Heart right ventricle (tissue), 16 donors: ENCODE data around the gene SETBP1. TPM values are rescaled to one million over a fixed set of nuclear protein-coding genes. Genes with fewer than 3 reads are reported as not detected.

Experiments used
- ATAC-seq, 8 donors: fragments of 200-7000 bp; cut with Tn5 transposase; one replicate each; pipeline ENCODE4 v1.9.1; 2020; ENCODE audit warnings: mild to moderate bottlenecking in 8 of 8, moderate library complexity in 8 of 8, moderate number of reproducible peaks in 1 of 8
- DNase-seq, 2 donors: peaks; one replicate each; pipeline ENCODE4 v3.0.0-alpha.2; 2020
- H3K27ac ChIP-seq, 10 donors: fragments of 200-600 bp; sonication (generic) in 2 of 10; one replicate each; pipeline versions ENCODE4 v1.5.0 to v1.8.0; 2020 to 2022; ENCODE audit warnings: mild to moderate bottlenecking in 3 of 10
- H3K27me3 ChIP-seq, 7 donors: fragments of 200-600 bp; one replicate each; pipeline ENCODE4 v1.8.0; 2021 to 2022; ENCODE audit warnings: mild to moderate bottlenecking in 2 of 7
- H3K36me3 ChIP-seq, 9 donors: fragments of 200-600 bp; sonication (generic) in 1 of 9; one replicate each; pipeline versions ENCODE4 v1.5.0 to v1.8.0; 2020 to 2022; ENCODE audit warnings: mild to moderate bottlenecking in 2 of 9
- H3K4me1 ChIP-seq, 9 donors: fragments of 200-600 bp; sonication (generic) in 1 of 9; one replicate each; pipeline versions ENCODE4 v1.5.0 to v1.8.0; 2020 to 2022; ENCODE audit warnings: mild to moderate bottlenecking in 4 of 9
- H3K4me3 ChIP-seq, 10 donors: fragments of 200-600 bp; sonication (generic) in 2 of 10; one replicate each; pipeline versions ENCODE4 v1.5.0 to v1.8.0; 2020 to 2022; ENCODE audit warnings: mild to moderate bottlenecking in 7 of 10, moderate library complexity in 2 of 10
- H3K9me3 ChIP-seq, 11 donors: fragments of 200-600 bp in 10 of 11; sonication (generic) in 2 of 11; one replicate each; pipeline versions ENCODE4 v1.5.0 to v1.8.0; 2013 to 2022; ENCODE audit warnings: mild to moderate bottlenecking in 2 of 11, control low read depth in 1 of 11, moderate library complexity in 1 of 11
- WGBS, 2 donors: extraction: QIAGEN DNeasy Blood & Tissue Kit; methylation state at CpG; one replicate each; pipeline ENCODE4 v1.1.7; 2013; ENCODE audit warnings: inconsistent platforms in 1 of 2; 5-methylcytosine and 5-hydroxymethylcytosine counted together
- intact Hi-C, 10 donors: fragments of 100-400 bp; cut with DNase I; formaldehyde crosslinking; loops; one replicate each; pipeline versions ENCODE4 v1.11.1 to v1.14.2; 2022
- polyA plus RNA-seq, 2 donors: library from polyadenylated mRNA; stranded (reverse); fragments of 200-250 nt; gene quantifications; one replicate each; pipeline ENCODE4 v1.2.3, GENCODE V29; 2013
- total RNA-seq, 10 donors: library from RNA; stranded (reverse); fragmentation: NEBNext Ultra II Directional in 3 of 10; extraction: Animal tissue kit (Norgen Biotek cat#: 25700) in 3 of 10; gene quantifications; one replicate each; pipeline versions ENCODE4 v1.2.1 to v1.2.4, GENCODE V29; 2021 to 2023
- TF ChIP-seq, protein P1 (sequence below), 9 donors: fragments of 200-600 bp; sonication (generic) in 2 of 9; IDR thresholded peaks; one replicate each; pipeline versions ENCODE4 v1.5.0 to v1.8.0; 2021 to 2022; ENCODE audit warnings: antibody characterized with exemption in 9 of 9, mild to moderate bottlenecking in 5 of 9, moderate library complexity in 1 of 9
- donor health status: Arrhythmogenic right ventricular cardiomyopathy.
- donor health status: ischemic (EF 13 %, LVEDD 7.1; RV severe dilation, severe dysfunction).
- donor health status: healthy with polysubstance abuse.
- donor health status: DM: no; HTN: yes; CAD: no.
- donor health status: DM: no; HTN: no; CAD: no.
- donor health status: ischemic (EF 25% LVEDD 6.9; RV normal size, moderate dysfunction).
- donor health status: ischemic (EF 25% LVEDD 5.7; RV mildly dilated, moderate dysfunction).
- donor health status: healthy.
- donor health status: DM: yes; HTN: yes; CAD: no.
- donor health status: Ischemic cardiomyopathy.
- donor health status: ischemic (EF 35%, LVEDD 5.7; RV mildly dilated, moderate dysfunction).
- donor health status: nonischemic (EF 11% LVEDD 7.7; RV severe dilation, severe dysfunction).
- donor health status: DM: yes; HTN: yes; CAD: no.
- donor health status: PGD.
- donor health status: ischemic (EF 29% LVEDD 5.4; RV normal size, mild dysfunction).
- donor health status: nonischemic (EF 23%, LVEDD 6.1; RV moderate dilation, normal function).

SETBP1 gene
- total and polyA plus RNA-seq, 12 donors = 0.71 to 12.2 (median 6.1) TPM

DNA sequence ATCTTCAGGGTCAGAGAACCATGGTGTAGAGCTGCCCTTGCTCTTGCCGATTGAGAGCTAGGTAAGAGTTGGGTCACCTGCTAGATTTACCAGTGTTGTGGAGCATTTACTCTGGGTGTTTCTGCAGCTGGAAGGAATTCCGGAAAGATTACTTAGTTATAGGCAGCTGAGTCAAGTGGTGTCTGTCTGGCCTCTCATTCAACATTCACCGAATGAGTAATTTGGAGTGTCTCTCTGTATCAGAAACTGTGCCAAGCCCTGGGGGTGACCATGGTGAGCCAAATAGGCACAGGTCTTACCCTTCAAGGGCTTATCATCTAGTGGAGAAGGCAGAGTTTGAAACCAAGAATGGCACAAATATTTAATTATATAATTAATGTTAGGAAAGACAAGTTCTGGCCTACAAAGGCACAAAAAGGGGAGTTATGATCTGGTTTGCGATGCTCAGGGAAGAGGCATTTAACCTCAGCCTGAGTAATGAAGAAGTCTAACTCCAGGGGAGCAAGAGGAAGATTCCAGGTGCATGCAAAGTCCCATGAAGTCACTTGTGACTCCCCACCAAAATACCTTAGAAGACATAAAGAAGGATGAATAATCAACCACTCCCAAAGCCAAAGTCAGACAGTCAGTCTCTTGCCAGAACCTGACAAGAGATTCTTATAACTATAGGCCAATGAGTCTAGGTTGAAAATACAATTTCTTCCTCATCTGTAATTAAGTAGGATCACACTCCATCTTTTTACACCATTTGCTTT is 12.5 kb downstream of the SETBP1 start:
- Histone ChIP-seq H3K9me3 (no peaks in the 10 kb centered on the region), H3K36me3 (no peaks in the 10 kb centered on the region), H3K4me3 (no peak overlapping the region), H3K4me1 (peaks cover 3 to 31% (median 12%) of the 10 kb centered on the region in 9 donors), H3K27me3 (peaks cover 0 to 28% (median 0%) of the 10 kb centered on the region in 7 donors), H3K27ac (no peak overlapping the region)
- no peak for DNase-seq
- WGBS, 2 donors = 95 to 98% methylated on average over 4 of the region's 4 CpGs
- no peak for ATAC-seq
- intact Hi-C loops = no loop called here
- TF ChIP-seq, protein P1, sequence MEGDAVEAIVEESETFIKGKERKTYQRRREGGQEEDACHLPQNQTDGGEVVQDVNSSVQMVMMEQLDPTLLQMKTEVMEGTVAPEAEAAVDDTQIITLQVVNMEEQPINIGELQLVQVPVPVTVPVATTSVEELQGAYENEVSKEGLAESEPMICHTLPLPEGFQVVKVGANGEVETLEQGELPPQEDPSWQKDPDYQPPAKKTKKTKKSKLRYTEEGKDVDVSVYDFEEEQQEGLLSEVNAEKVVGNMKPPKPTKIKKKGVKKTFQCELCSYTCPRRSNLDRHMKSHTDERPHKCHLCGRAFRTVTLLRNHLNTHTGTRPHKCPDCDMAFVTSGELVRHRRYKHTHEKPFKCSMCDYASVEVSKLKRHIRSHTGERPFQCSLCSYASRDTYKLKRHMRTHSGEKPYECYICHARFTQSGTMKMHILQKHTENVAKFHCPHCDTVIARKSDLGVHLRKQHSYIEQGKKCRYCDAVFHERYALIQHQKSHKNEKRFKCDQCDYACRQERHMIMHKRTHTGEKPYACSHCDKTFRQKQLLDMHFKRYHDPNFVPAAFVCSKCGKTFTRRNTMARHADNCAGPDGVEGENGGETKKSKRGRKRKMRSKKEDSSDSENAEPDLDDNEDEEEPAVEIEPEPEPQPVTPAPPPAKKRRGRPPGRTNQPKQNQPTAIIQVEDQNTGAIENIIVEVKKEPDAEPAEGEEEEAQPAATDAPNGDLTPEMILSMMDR (IDR thresholded peaks at IDR 0.05) = no peak

DNA sequence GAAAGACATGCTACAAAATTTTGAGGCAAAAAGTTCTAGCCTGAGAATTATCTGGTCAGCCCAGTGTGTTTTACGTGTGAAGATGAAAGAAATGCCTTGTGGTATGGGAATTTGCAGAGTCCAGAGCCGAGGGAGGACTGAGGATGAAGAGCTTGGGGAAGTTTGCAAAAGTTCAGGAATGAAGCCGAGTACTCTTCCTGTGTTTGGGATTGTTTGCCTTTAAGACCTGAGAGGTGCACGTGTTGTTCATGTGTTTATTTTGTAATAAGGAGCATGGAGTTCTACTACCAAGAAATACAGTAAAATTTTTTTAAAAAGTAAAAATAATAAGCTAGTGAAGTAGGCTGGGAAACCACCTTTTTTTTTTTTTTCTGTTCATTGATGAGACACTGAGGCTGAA is 14.8 kb downstream of the SETBP1 start:
- Histone ChIP-seq H3K4me3 (no peak overlapping the region), H3K27me3 (peaks cover 0 to 18% (median 0%) of the 10 kb centered on the region in 7 donors), H3K9me3 (no peaks in the 10 kb centered on the region), H3K27ac (no peak overlapping the region), H3K4me1 (peaks cover 6 to 47% (median 24%) of the 10 kb centered on the region in 9 donors), H3K36me3 (no peaks in the 10 kb centered on the region)
- DNase-seq (no peak), ATAC-seq (no peak)
- intact Hi-C loops = no loop called here
- 85% methylated on average over 4 of the region's 4 CpGs for WGBS, 2 donors
- TF ChIP-seq, protein P1 (IDR thresholded peaks at IDR 0.05) = no peak

DNA sequence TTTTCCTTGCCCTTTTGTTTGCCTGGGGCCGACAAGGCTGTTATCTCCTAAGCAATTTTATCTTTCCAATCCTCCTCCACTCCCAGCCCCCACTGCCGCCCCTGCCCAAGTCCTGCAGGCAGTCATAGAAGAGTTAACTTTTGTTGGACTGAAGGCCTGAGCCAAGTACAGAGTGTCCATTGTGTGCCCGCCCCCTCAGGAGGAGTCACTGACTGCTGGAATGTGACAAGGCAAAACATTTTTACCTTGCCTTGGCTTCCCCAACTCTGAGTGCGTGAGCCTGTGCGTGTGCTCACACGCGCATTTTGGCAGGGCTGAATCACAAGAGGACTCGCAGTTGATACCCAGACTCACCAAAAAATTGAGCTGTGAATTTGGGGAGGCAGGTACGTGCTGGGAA is 16.2 kb downstream of the SETBP1 start:
- 42 to 55% methylated on average over 9 of the region's 9 CpGs for WGBS, 2 donors
- no peak overlapping the region for H3K4me3 ChIP-seq
- intact Hi-C loops = no loop called here
- no peaks in the 10 kb centered on the region for H3K36me3 ChIP-seq
- TF ChIP-seq, protein P1 (IDR thresholded peaks at IDR 0.05) = no peak
- no peak overlapping the region for H3K27ac ChIP-seq
- DNase-seq (peak in 1 of 2 donors; percentile 20), ATAC-seq (peak in 6 of 8 donors; percentile 40 to 90 (median 75))
- H3K27me3 ChIP-seq = peaks cover 0 to 22% (median 0%) of the 10 kb centered on the region in 7 donors
- H3K9me3 ChIP-seq = no peaks in the 10 kb centered on the region
- peaks cover 10 to 61% (median 26%) of the 10 kb centered on the region in 9 donors for H3K4me1 ChIP-seq

DNA sequence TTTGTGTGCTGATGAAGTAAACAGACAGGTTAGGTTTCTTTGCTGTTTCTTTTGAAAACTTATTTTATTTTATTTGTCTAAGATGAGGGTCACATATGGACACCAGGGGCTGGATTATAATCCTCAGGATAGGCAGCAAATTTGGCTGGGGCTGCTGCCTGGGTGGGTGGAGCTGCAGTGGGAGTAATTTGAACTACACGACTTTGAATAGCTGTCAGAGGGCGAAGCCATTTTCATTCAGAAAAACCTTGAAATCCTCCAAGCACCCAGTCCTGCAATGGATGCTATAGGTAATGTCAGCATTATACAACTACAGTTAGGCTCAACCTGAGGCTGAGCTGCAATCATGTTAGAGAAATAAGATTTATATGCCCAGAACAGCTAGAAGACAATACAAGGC is 16.6 kb downstream of the SETBP1 start:
- intact Hi-C loops = no loop called here
- Histone ChIP-seq H3K36me3 (no peaks in the 10 kb centered on the region), H3K27ac (no peak overlapping the region), H3K27me3 (peaks cover 0 to 25% (median 0%) of the 10 kb centered on the region in 7 donors), H3K4me1 (peaks cover 10 to 61% (median 26%) of the 10 kb centered on the region in 9 donors), H3K4me3 (no peak overlapping the region), H3K9me3 (no peaks in the 10 kb centered on the region)
- ATAC-seq (peak in 1 of 8 donors; percentile 13), DNase-seq (no peak)
- TF ChIP-seq, protein P1 (IDR thresholded peaks at IDR 0.05) = no peak
- WGBS, 2 donors = 66 to 75% methylated on average over 2 of the region's 2 CpGs
